HUES48 (cell line): ENCODE results near the gene H19.

Source experiments
- H3K27ac ChIP-seq: one replicate; pipeline ENCODE4 v1.7.0; 2013; ENCODE audit warnings: low read depth, low read length, inconsistent platforms
- H3K27me3 ChIP-seq: 2 replicates; pipeline ENCODE4 v1.6.1; 2013; ENCODE audit warnings: mild to moderate bottlenecking, low read length; ENCODE audit not compliant: control insufficient read depth, insufficient read depth
- H3K36me3 ChIP-seq: 2 replicates; pipeline ENCODE4 v1.6.1; 2013; ENCODE audit warnings: low read length; ENCODE audit not compliant: control insufficient read depth, insufficient read depth
- H3K4me1 ChIP-seq: 2 replicates; pipeline ENCODE4 v1.6.1; 2013; ENCODE audit warnings: mild to moderate bottlenecking, low read length; ENCODE audit not compliant: control insufficient read depth, insufficient read depth
- H3K4me3 ChIP-seq: 2 replicates; pipeline ENCODE4 v1.5.1; 2013; ENCODE audit warnings: mild to moderate bottlenecking, low read depth, low read length
- H3K9ac ChIP-seq: 2 replicates; pipeline ENCODE4 v1.6.1; 2013; ENCODE audit warnings: mild to moderate bottlenecking, low read depth, low read length, moderate library complexity
- H3K9me3 ChIP-seq: 2 replicates; pipeline ENCODE4 v1.6.1; 2013; ENCODE audit warnings: low read length; ENCODE audit not compliant: control insufficient read depth, insufficient read depth

Gene H19

GRCh38 chr11:1964955-1965354 is 32.7 kb downstream of the H19 start:
- no peaks in the 10 kb centered on the region for H3K36me3 ChIP-seq
- H3K4me1 ChIP-seq = no peaks in the 10 kb centered on the region
- no peak overlapping the region for H3K4me3 ChIP-seq
- no peak overlapping the region for H3K27ac ChIP-seq
- no peak overlapping the region for H3K9ac ChIP-seq
- H3K9me3 ChIP-seq = no peaks in the 10 kb centered on the region
- H3K27me3 ChIP-seq = no peaks in the 10 kb centered on the region

GRCh38 chr11:1964348-1964747 is 33.3 kb downstream of the H19 start:
- Histone ChIP-seq H3K27ac (no peak overlapping the region), H3K4me3 (no peak overlapping the region), H3K9ac (no peak overlapping the region), H3K27me3 (no peaks in the 10 kb centered on the region), H3K4me1 (no peaks in the 10 kb centered on the region), H3K9me3 (no peaks in the 10 kb centered on the region), H3K36me3 (no peaks in the 10 kb centered on the region)

GRCh38 chr11:1963864-1964263 is 33.8 kb downstream of the H19 start:
- Histone ChIP-seq H3K36me3 (no peaks in the 10 kb centered on the region), H3K9ac (no peak overlapping the region), H3K27me3 (no peaks in the 10 kb centered on the region), H3K9me3 (no peaks in the 10 kb centered on the region), H3K4me3 (no peak overlapping the region), H3K4me1 (no peaks in the 10 kb centered on the region), H3K27ac (no peak overlapping the region)

GRCh38 chr11:1959786-1960185 is 37.9 kb downstream of the H19 start:
- Histone ChIP-seq H3K36me3 (no peaks in the 10 kb centered on the region), H3K4me1 (no peaks in the 10 kb centered on the region), H3K9me3 (no peaks in the 10 kb centered on the region), H3K4me3 (no peak overlapping the region), H3K9ac (no peak overlapping the region), H3K27ac (no peak overlapping the region), H3K27me3 (no peaks in the 10 kb centered on the region)

GRCh38 chr11:1958367-1958766 is 39.3 kb downstream of the H19 start:
- Histone ChIP-seq H3K36me3 (no peaks in the 10 kb centered on the region), H3K9me3 (no peaks in the 10 kb centered on the region), H3K4me3 (no peak overlapping the region), H3K27ac (no peak overlapping the region), H3K27me3 (no peaks in the 10 kb centered on the region), H3K9ac (no peak overlapping the region), H3K4me1 (no peaks in the 10 kb centered on the region)

- no peaks in the 10 kb centered on the region for H3K27me3 ChIP-seq
- H3K27ac ChIP-seq = no peak overlapping the region
- no peaks in the 10 kb centered on the region for H3K9me3 ChIP-seq
- no peaks in the 10 kb centered on the region for H3K36me3 ChIP-seq
- H3K4me1 ChIP-seq = no peaks in the 10 kb centered on the region
- no peak overlapping the region for H3K9ac ChIP-seq
- no peak overlapping the region for H3K4me3 ChIP-seq
These were observed 44.0 kb downstream of the H19 start for GRCh38 chr11:1953489-1954266.

GRCh38 chr11:1952806-1953482 is 44.7 kb downstream of the H19 start:
- Histone ChIP-seq H3K27me3 (no peaks in the 10 kb centered on the region), H3K27ac (no peak overlapping the region), H3K9me3 (no peaks in the 10 kb centered on the region), H3K9ac (no peak overlapping the region), H3K4me1 (no peaks in the 10 kb centered on the region), H3K36me3 (no peaks in the 10 kb centered on the region), H3K4me3 (no peak overlapping the region)

- Histone ChIP-seq H3K36me3 (no peaks in the 10 kb centered on the region), H3K9ac (no peak overlapping the region), H3K4me3 (no peak overlapping the region), H3K9me3 (no peaks in the 10 kb centered on the region), H3K27ac (no peak overlapping the region), H3K4me1 (no peaks in the 10 kb centered on the region), H3K27me3 (no peaks in the 10 kb centered on the region)
These were observed 47.7 kb downstream of the H19 start for GRCh38 chr11:1949922-1950321.

- Histone ChIP-seq H3K36me3 (no peaks in the 10 kb centered on the region), H3K4me3 (no peak overlapping the region), H3K4me1 (no peaks in the 10 kb centered on the region)
These were observed 48.3 kb downstream of the H19 start for GRCh38 chr11:1949302-1949701.

GRCh38 chr11:1948389-1948788 is 49.3 kb downstream of the H19 start:
- Histone ChIP-seq H3K9me3 (no peaks in the 10 kb centered on the region), H3K27me3 (no peaks in the 10 kb centered on the region), H3K4me3 (no peak overlapping the region), H3K36me3 (no peaks in the 10 kb centered on the region), H3K27ac (no peak overlapping the region), H3K4me1 (no peaks in the 10 kb centered on the region), H3K9ac (no peak overlapping the region)

More at GRCh38 chr11:1949302-1949701, 48.3 kb downstream of the H19 start:
- Histone ChIP-seq H3K27ac (no peak overlapping the region), H3K27me3 (no peaks in the 10 kb centered on the region), H3K9ac (no peak overlapping the region), H3K9me3 (no peaks in the 10 kb centered on the region)

GRCh38 chr11:1947592-1948237 is 49.9 kb downstream of the H19 start:
- H3K4me1 ChIP-seq = no peaks in the 10 kb centered on the region

More at GRCh38 chr11:1947592-1948237, 49.9 kb downstream of the H19 start:
- no peaks in the 10 kb centered on the region for H3K27me3 ChIP-seq
- H3K9ac ChIP-seq = no peak overlapping the region
- no peak overlapping the region for H3K4me3 ChIP-seq
- no peak overlapping the region for H3K27ac ChIP-seq
- H3K9me3 ChIP-seq = no peaks in the 10 kb centered on the region
- H3K36me3 ChIP-seq = no peaks in the 10 kb centered on the region
